MV-4-11 (cell line): ENCODE results near the gene USH1C.

Source experiments
- DNase-seq: peaks from one replicate; lab custom pipeline; 2025; lab: John Stamatoyannopoulos, UW

USH1C gene

GRCh38 chr11:17544181-17544622 lies at the start of gene USH1C:
Gene USH1C (minus strand): TSS chr11:17544416. CDS start chr11:17544307, 109 bp downstream.
- DNase-seq, result no peak

- no peak for DNase-seq
Measured at GRCh38 chr11:17593466-17594245, 49.4 kb upstream of the USH1C start.

GRCh38 chr11:17591293-17591692 lies 47.1 kb upstream of the USH1C start:
- DNase-seq, result no peak

GRCh38 chr11:17590463-17590862 lies 46.2 kb upstream of the USH1C start:
- DNase-seq, result no peak

GRCh38 chr11:17588721-17589120 lies 44.5 kb upstream of the USH1C start:
- no peak for DNase-seq

- DNase-seq, result no peak
Measured at GRCh38 chr11:17588166-17588565, 44.0 kb upstream of the USH1C start.

- no peak for DNase-seq
Measured at GRCh38 chr11:17585911-17586695, 41.9 kb upstream of the USH1C start.

GRCh38 chr11:17581732-17582053 lies 37.5 kb upstream of the USH1C start:
- DNase-seq, result no peak

GRCh38 chr11:17581036-17581731 lies 37.0 kb upstream of the USH1C start:
- no peak for DNase-seq

GRCh38 chr11:17580271-17580670 lies 36.1 kb upstream of the USH1C start:
- no peak for DNase-seq

- DNase-seq, result no peak
Measured at GRCh38 chr11:17579451-17579850, 35.2 kb upstream of the USH1C start.

GRCh38 chr11:17578958-17579357 lies 34.7 kb upstream of the USH1C start:
- no peak for DNase-seq

GRCh38 chr11:17578296-17578695 lies 34.1 kb upstream of the USH1C start:
- DNase-seq, result no peak

- no peak for DNase-seq
Measured at GRCh38 chr11:17575431-17576425, 31.5 kb upstream of the USH1C start.

- DNase-seq, result no peak
Measured at GRCh38 chr11:17574141-17575091, 30.2 kb upstream of the USH1C start.

- DNase-seq, result no peak
Measured at GRCh38 chr11:17573526-17573925, 29.3 kb upstream of the USH1C start.

GRCh38 chr11:17572791-17573460 lies 28.7 kb upstream of the USH1C start:
- DNase-seq, result no peak

GRCh38 chr11:17572359-17572690 lies 28.1 kb upstream of the USH1C start:
- DNase-seq, result no peak

GRCh38 chr11:17571431-17572358 lies 27.5 kb upstream of the USH1C start:
- no peak for DNase-seq
